Endodermal cell (in vitro differentiated cells): Measurements from ENCODE around the gene SMIM45.

Experiments
- DNase-seq: peaks from one replicate; pipeline ENCODE4 v3.0.0-alpha.2; 2017
- H3K27ac ChIP-seq: 2 replicates; pipeline ENCODE4 v1.5.1; 2013; ENCODE audit warnings: mild to moderate bottlenecking, low read depth, low read length, moderate library complexity
- H3K27me3 ChIP-seq: 2 replicates; pipeline ENCODE4 v1.6.1; 2013; ENCODE audit warnings: mild to moderate bottlenecking, low read length, moderate library complexity; ENCODE audit not compliant: insufficient read depth, control insufficient read depth, poor library complexity, severe bottlenecking
- H3K36me3 ChIP-seq: 2 replicates; pipeline ENCODE4 v1.7.0; 2013; ENCODE audit warnings: mild to moderate bottlenecking, low read length, moderate library complexity; ENCODE audit not compliant: control insufficient read depth, insufficient read depth
- H3K4me1 ChIP-seq: one replicate; pipeline ENCODE4 v1.7.0; 2013; ENCODE audit warnings: low read length; ENCODE audit not compliant: control insufficient read depth, insufficient read depth
- H3K4me3 ChIP-seq: 2 replicates; pipeline ENCODE4 v1.5.1; 2013; ENCODE audit warnings: mild to moderate bottlenecking, low read length, moderate library complexity
- H3K9ac ChIP-seq: 2 replicates; pipeline ENCODE4 v1.6.1; 2013; ENCODE audit warnings: mild to moderate bottlenecking, low read length, moderate library complexity; ENCODE audit not compliant: poor library complexity, severe bottlenecking; ENCODE audit errors: extremely low read depth
- H3K9me3 ChIP-seq: 2 replicates; pipeline ENCODE4 v1.6.1; 2013; ENCODE audit warnings: mild to moderate bottlenecking, low read length, moderate library complexity; ENCODE audit not compliant: control insufficient read depth
- H3K27ac Mint-ChIP-seq: 2 replicates; pipeline ENCODE4 v1.8.0; 2020; ENCODE audit warnings: mixed read lengths
- H3K27me3 Mint-ChIP-seq: 2 replicates; pipeline ENCODE4 v1.8.0; 2021; ENCODE audit warnings: mild to moderate bottlenecking, mixed read lengths; ENCODE audit not compliant: insufficient read depth
- H3K36me3 Mint-ChIP-seq: 2 replicates; pipeline ENCODE4 v1.8.0; 2020; ENCODE audit warnings: low read depth, mixed read lengths
- H3K4me1 Mint-ChIP-seq: 2 replicates; pipeline ENCODE4 v1.8.0; 2020; ENCODE audit warnings: mixed read lengths
- H3K4me3 Mint-ChIP-seq: 2 replicates; pipeline ENCODE4 v1.8.0; 2020; ENCODE audit warnings: mild to moderate bottlenecking, moderate library complexity, mixed read lengths
- H3K9me3 Mint-ChIP-seq: 2 replicates; pipeline ENCODE4 v1.8.0; 2020; ENCODE audit warnings: mild to moderate bottlenecking, mixed read lengths
- CTCF ChIP-seq: fragments of 200-600 bp; sonication (generic); conservative IDR thresholded peaks from 2 replicates; pipeline ENCODE4 v1.5.0; 2021; ENCODE audit warnings: antibody characterized with exemption, mild to moderate bottlenecking
- WGBS, 2 experiments: methylation state at CpG; one replicate each; pipeline versions ENCODE4 v1.1.5 to v1.1.7; 2013; ENCODE audit warnings: missing lambda C conversion rate in 2 of 2, mixed read lengths in 1 of 2; ENCODE audit not compliant: insufficient coverage in 1 of 2, insufficient read length in 1 of 2; 5-methylcytosine and 5-hydroxymethylcytosine counted together

SMIM45 gene

GRCh38 chr22:41976961-41977566, 25.1 kb downstream of the SMIM45 start:
- H3K36me3 Mint-ChIP-seq = no peaks in the 10 kb centered on the region
- H3K27ac ChIP-seq = peak overlapping the region; percentile 9
- no peaks in the 10 kb centered on the region for H3K9me3 ChIP-seq
- peaks cover 6% of the 10 kb centered on the region for H3K4me1 Mint-ChIP-seq
- peak overlapping the region; percentile 52 for H3K9ac ChIP-seq
- WGBS, 2 experiments = 6 to 7% methylated on average over 20 to 46 of the region's 46 CpGs
- peak overlapping the region; percentile 52 for H3K4me3 Mint-ChIP-seq
- TF ChIP-seq CTCF = peak; percentile 21
- H3K27me3 Mint-ChIP-seq = peaks cover 62% of the 10 kb centered on the region
- no peak overlapping the region for H3K27ac Mint-ChIP-seq
- no peaks in the 10 kb centered on the region for H3K36me3 ChIP-seq
- H3K4me3 ChIP-seq = peak overlapping the region; percentile 75
- no peaks in the 10 kb centered on the region for H3K4me1 ChIP-seq
- peak; percentile 69 for DNase-seq
- H3K27me3 ChIP-seq = peaks cover 53% of the 10 kb centered on the region
- no peaks in the 10 kb centered on the region for H3K9me3 Mint-ChIP-seq

GRCh38 chr22:41978732-41979131, 26.8 kb downstream of the SMIM45 start:
- Histone ChIP-seq H3K27me3 (peaks cover 46% of the 10 kb centered on the region), H3K9ac (no peak overlapping the region), H3K36me3 (no peaks in the 10 kb centered on the region), H3K27ac (no peak overlapping the region), H3K9me3 (no peaks in the 10 kb centered on the region), H3K4me3 (no peak overlapping the region), H3K4me1 (no peaks in the 10 kb centered on the region)
- no peak for TF ChIP-seq CTCF
- Mint-ChIP-seq H3K4me3 (no peak overlapping the region), H3K4me1 (peaks cover 6% of the 10 kb centered on the region), H3K27ac (no peak overlapping the region), H3K9me3 (no peaks in the 10 kb centered on the region), H3K27me3 (peaks cover 51% of the 10 kb centered on the region), H3K36me3 (no peaks in the 10 kb centered on the region)
- 81 to 100% methylated on average over 1 of the region's 1 CpG for WGBS, 2 experiments
- no peak for DNase-seq

- Mint-ChIP-seq H3K9me3 (no peaks in the 10 kb centered on the region), H3K4me1 (peaks cover 6% of the 10 kb centered on the region), H3K27me3 (peaks cover 45% of the 10 kb centered on the region), H3K4me3 (no peak overlapping the region), H3K36me3 (no peaks in the 10 kb centered on the region), H3K27ac (no peak overlapping the region)
- H3K9me3 ChIP-seq = no peaks in the 10 kb centered on the region
- no peak for DNase-seq
- H3K27ac ChIP-seq = no peak overlapping the region
- peaks cover 39% of the 10 kb centered on the region for H3K27me3 ChIP-seq
- no peak overlapping the region for H3K9ac ChIP-seq
- WGBS, 2 experiments = 87 to 93% methylated on average over 7 to 9 of the region's 9 CpGs
- H3K36me3 ChIP-seq = no peaks in the 10 kb centered on the region
- H3K4me3 ChIP-seq = no peak overlapping the region
- no peaks in the 10 kb centered on the region for H3K4me1 ChIP-seq
- TF ChIP-seq CTCF = no peak
Measured at GRCh38 chr22:41979423-41980250, 27.7 kb downstream of the SMIM45 start.
